Neural cell (in vitro differentiated cells): ENCODE measurements around the gene GPR141.

Experiments
- EZH2 ChIP-seq: fragments of 200-600, 300-800 bp; shearing (Covaris generic), sonication (generic); IDR thresholded peaks from 2 replicates; pipeline ENCODE4 v1.6.1; 2014; ENCODE audit warnings: antibody characterized with exemption, low read length, borderline replicate concordance, mild to moderate bottlenecking; ENCODE audit not compliant: insufficient read depth, poor library complexity, severe bottlenecking
- TF ChIP-seq, protein P1 (sequence below): fragments of 450-650 bp; IDR thresholded peaks from 2 replicates; pipeline ENCODE4 v1.5.1; 2014; ENCODE audit warnings: antibody characterized with exemption, mild to moderate bottlenecking, moderate library complexity; ENCODE audit not compliant: poor library complexity, severe bottlenecking

DNA sequence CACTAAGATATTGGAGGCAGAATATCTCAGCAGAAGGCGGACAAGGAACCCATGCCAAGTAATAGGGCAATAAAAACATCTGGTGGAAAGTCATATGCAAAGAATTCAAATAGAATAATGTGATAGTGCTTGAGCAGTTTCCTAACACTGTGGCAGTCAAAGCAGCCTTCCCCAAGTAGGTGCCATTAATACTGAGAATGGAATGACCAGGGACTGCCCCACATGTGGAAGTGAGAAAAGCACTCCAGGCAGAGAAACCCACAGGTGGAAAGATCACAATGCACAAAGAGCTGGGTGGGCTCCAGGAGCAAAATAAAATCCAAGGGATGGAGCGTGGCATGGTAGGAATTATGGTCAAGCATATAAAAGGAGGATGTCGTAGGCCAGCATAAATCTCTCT, 100.4 kb downstream of the GPR141 start:
- no peak for TF ChIP-seq EZH2
- TF ChIP-seq, protein P1, sequence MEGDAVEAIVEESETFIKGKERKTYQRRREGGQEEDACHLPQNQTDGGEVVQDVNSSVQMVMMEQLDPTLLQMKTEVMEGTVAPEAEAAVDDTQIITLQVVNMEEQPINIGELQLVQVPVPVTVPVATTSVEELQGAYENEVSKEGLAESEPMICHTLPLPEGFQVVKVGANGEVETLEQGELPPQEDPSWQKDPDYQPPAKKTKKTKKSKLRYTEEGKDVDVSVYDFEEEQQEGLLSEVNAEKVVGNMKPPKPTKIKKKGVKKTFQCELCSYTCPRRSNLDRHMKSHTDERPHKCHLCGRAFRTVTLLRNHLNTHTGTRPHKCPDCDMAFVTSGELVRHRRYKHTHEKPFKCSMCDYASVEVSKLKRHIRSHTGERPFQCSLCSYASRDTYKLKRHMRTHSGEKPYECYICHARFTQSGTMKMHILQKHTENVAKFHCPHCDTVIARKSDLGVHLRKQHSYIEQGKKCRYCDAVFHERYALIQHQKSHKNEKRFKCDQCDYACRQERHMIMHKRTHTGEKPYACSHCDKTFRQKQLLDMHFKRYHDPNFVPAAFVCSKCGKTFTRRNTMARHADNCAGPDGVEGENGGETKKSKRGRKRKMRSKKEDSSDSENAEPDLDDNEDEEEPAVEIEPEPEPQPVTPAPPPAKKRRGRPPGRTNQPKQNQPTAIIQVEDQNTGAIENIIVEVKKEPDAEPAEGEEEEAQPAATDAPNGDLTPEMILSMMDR: no peak
